ENCODE measurements around the gene CCDC148.

- TF ChIP-seq EZH2phosphoT487 (IDR thresholded peaks at IDR 0.05; ENCODE audit: insufficient read depth, low read depth): no peak
- TF ChIP-seq EZH2 (IDR thresholded peaks at IDR 0.05; ENCODE audit: insufficient read depth, poor library complexity, severe bottlenecking): no peak
These were observed 283.8 kb downstream of the CCDC148 start for GRCh38 chr2:158172719-158173118.

Measured in GM23248 (cell line).